Mammary epithelial cell (primary cell): ENCODE results near the gene PLA2G5.

Source experiments
- EZH2 ChIP-seq: IDR thresholded peaks from 2 replicates; pipeline ENCODE4 v1.6.1; 2012; ENCODE audit warnings: low read length, inconsistent platforms, borderline replicate concordance
- TF ChIP-seq, protein P1 (sequence below), 2 donors: IDR thresholded peaks in 1 of 2; conservative IDR thresholded peaks in 1 of 2; 2 replicates each; pipeline ENCODE4 v1.5.1; 2011 to 2012; ENCODE audit warnings: inconsistent platforms in 2 of 2, low read length in 2 of 2, mild to moderate bottlenecking in 2 of 2, control low read depth in 1 of 2, low read depth in 1 of 2; ENCODE audit not compliant: insufficient read depth in 1 of 2; ENCODE audit errors: extremely low read depth in 1 of 2

DNA sequence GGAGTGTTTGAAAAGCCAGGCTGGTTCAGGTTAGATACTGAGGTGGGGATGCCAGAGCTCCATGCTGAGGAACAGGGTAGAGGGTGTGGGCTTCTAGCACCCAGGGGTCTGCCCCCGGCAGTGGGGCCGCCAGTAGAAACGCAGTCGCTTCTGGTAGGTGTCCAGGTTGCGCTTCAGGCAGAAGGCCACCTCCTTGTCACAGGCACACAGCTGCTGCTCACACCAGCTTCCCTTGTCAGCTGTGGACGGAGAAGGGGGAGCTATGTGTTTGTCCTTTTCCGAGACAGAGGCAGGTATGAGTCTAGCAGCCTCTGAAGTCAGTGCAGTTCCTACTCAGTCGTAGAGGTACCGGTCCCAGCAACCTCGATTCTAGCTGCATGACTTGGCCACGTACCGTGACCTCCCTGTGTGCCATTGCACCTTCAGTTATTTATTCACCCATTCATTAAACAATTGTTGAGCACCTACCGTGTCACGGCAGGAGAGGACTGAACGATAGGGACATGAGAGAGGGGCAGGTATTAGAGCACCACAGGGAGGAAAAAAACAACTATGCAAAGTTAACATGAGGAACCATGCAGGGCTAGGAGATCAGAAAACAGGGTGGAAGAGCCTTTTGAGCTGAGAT lies 44.1 kb downstream of the PLA2G5 start:
- TF ChIP-seq EZH2: no peak
- TF ChIP-seq, protein P1, sequence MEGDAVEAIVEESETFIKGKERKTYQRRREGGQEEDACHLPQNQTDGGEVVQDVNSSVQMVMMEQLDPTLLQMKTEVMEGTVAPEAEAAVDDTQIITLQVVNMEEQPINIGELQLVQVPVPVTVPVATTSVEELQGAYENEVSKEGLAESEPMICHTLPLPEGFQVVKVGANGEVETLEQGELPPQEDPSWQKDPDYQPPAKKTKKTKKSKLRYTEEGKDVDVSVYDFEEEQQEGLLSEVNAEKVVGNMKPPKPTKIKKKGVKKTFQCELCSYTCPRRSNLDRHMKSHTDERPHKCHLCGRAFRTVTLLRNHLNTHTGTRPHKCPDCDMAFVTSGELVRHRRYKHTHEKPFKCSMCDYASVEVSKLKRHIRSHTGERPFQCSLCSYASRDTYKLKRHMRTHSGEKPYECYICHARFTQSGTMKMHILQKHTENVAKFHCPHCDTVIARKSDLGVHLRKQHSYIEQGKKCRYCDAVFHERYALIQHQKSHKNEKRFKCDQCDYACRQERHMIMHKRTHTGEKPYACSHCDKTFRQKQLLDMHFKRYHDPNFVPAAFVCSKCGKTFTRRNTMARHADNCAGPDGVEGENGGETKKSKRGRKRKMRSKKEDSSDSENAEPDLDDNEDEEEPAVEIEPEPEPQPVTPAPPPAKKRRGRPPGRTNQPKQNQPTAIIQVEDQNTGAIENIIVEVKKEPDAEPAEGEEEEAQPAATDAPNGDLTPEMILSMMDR (conservative IDR thresholded peaks at IDR 0.05 in 1 of 2, IDR thresholded peaks at IDR 0.05 in 1 of 2; ENCODE audit: extremely low read depth in 1 of 2, insufficient read depth in 1 of 2, low read depth in 1 of 2, low read length in 2 of 2): no peak
